A673 (cell line): ENCODE data around the gene SCUBE1. TPM values are rescaled to one million over a fixed set of nuclear protein-coding genes. Genes with fewer than 3 reads are reported as not detected.

Source experiments
- BruUV-seq: library from RNA; stranded (reverse); fragments of 400-500 nt; replicated peaks from 2 replicates; lab custom pipeline; 2021; lab: Mats Ljungman, UMichigan
- CTCF ChIA-PET: fragments of 300-600 bp; sonication (Branson Sonifier 250); formaldehyde crosslinking; loops from one replicate; lab custom pipeline; 2022; ENCODE audit warnings: antibody characterized with exemption; lab: Charles Lee
- POLR2A ChIA-PET: fragments of 300-600 bp; sonication (Branson Sonifier 250); formaldehyde crosslinking; loops from one replicate; lab custom pipeline; 2022; ENCODE audit warnings: antibody characterized with exemption; ENCODE audit not compliant: low non-redundant PET; lab: Charles Lee
- DNase-seq: peaks from one replicate; pipeline ENCODE4 v3.0.0-alpha.2; 2015; ENCODE audit warnings: low spot score
- H3K27ac ChIP-seq: fragments of 200-600 bp; sonication (generic); 2 replicates; pipeline ENCODE4 v1.5.1; 2016; ENCODE audit warnings: mixed run types, low read depth, mild to moderate bottlenecking, mixed read lengths, antibody characterized with exemption, low read length; ENCODE audit not compliant: poor library complexity, severe bottlenecking
- H3K27me3 ChIP-seq: fragments of 200-600 bp; sonication (generic); replicated peaks from 2 replicates; pipeline ENCODE4 v1.6.1; 2017; ENCODE audit warnings: mixed run types, low read depth, mild to moderate bottlenecking, mixed read lengths, antibody characterized with exemption, low read length; ENCODE audit not compliant: insufficient read depth, poor library complexity
- H3K36me3 ChIP-seq: fragments of 200-600 bp; sonication (generic); 2 replicates; pipeline ENCODE4 v1.6.1; 2016; ENCODE audit warnings: mixed run types, mild to moderate bottlenecking, mixed read lengths, antibody characterized with exemption, low read length; ENCODE audit not compliant: insufficient read depth, poor library complexity, severe bottlenecking
- H3K4me1 ChIP-seq: fragments of 200-600 bp; sonication (generic); 2 replicates; pipeline ENCODE4 v1.6.1; 2017; ENCODE audit warnings: mixed run types, mild to moderate bottlenecking, mixed read lengths, antibody characterized with exemption, low read length; ENCODE audit not compliant: insufficient read depth, poor library complexity, severe bottlenecking
- H3K4me3 ChIP-seq: fragments of 200-600 bp; sonication (generic); 2 replicates; pipeline ENCODE4 v1.5.1; 2016; ENCODE audit warnings: low read depth, mixed run types, mild to moderate bottlenecking, mixed read lengths, low read length; ENCODE audit not compliant: poor library complexity, severe bottlenecking
- H3K9me3 ChIP-seq: fragments of 200-600 bp; sonication (generic); 2 replicates; pipeline ENCODE4 v1.6.1; 2016; ENCODE audit warnings: mixed run types, low read depth, mild to moderate bottlenecking, mixed read lengths, antibody characterized with exemption, low read length; ENCODE audit not compliant: poor library complexity, severe bottlenecking
- EZH2 ChIP-seq: fragments of 200-600 bp; sonication (generic); IDR thresholded peaks from 2 replicates; pipeline ENCODE4 v1.6.1; 2017; ENCODE audit warnings: borderline replicate concordance, low read depth, mild to moderate bottlenecking, mixed read lengths, antibody characterized with exemption, low read length; ENCODE audit not compliant: poor library complexity, severe bottlenecking
- intact Hi-C: fragments of 100-400 bp; cut with micrococcal nuclease; formaldehyde crosslinking; loops from one replicate; pipeline ENCODE4 v1.10.0; 2022; ENCODE audit not compliant: unreplicated experiment
- total RNA-seq: library from RNA; stranded (reverse); gene quantifications from 2 replicates; pipeline ENCODE4 v1.2.3, GENCODE V29; 2021
- TF ChIP-seq, protein P1 (sequence below): fragments of 300-800, 200-600 bp; sonication (generic); conservative IDR thresholded peaks from 2 replicates; pipeline ENCODE4 v1.5.1; 2017; ENCODE audit warnings: low read depth, mild to moderate bottlenecking, antibody characterized with exemption, low read length, moderate library complexity, mixed read lengths

Gene SCUBE1
- total RNA-seq, 1 experiment from 2014 or later = 0.24 TPM

DNA sequence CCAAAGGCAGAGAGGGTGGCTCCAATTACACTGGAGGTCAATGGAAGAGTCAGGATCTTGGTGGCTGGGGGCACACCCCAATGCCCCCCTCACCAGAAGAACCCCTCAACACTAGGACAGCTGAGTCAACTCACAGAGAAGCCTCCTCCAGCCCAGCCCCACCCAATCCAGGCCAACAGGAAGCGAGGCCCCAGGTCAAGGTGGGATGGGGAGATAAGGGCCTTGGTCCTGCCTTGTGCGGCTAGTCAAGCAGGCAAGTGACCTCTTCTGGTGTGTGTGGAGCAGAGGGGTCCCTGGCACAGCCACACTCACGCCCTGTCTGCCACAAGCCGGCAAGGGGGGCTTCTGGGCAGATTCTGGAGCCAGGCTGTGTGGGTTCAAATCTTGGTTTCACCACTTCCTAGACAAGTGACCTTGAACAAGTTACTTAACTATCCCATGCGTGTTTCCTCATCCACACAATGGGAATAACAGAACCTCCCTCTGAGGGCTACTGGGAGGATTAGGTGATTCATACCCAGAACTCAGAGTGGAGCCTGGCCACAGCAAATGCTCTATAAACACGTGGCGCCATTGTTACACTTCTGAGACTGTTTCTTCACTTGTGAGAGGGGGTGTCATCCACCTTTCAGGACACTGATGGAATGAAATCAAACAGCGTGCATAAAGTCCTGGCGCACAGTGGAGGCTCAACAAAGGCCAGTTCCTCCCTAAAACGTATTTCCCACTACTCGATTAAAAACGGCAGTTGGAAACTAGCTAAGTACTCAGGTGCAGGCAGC, 159.5 kb downstream of the SCUBE1 start:
- TF ChIP-seq EZH2 = no peak
- TF ChIP-seq, protein P1, sequence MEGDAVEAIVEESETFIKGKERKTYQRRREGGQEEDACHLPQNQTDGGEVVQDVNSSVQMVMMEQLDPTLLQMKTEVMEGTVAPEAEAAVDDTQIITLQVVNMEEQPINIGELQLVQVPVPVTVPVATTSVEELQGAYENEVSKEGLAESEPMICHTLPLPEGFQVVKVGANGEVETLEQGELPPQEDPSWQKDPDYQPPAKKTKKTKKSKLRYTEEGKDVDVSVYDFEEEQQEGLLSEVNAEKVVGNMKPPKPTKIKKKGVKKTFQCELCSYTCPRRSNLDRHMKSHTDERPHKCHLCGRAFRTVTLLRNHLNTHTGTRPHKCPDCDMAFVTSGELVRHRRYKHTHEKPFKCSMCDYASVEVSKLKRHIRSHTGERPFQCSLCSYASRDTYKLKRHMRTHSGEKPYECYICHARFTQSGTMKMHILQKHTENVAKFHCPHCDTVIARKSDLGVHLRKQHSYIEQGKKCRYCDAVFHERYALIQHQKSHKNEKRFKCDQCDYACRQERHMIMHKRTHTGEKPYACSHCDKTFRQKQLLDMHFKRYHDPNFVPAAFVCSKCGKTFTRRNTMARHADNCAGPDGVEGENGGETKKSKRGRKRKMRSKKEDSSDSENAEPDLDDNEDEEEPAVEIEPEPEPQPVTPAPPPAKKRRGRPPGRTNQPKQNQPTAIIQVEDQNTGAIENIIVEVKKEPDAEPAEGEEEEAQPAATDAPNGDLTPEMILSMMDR = no peak
- H3K27ac ChIP-seq = no peak overlapping the region
- no TSS peak for BruUV-seq
- H3K9me3 ChIP-seq = no peaks in the 10 kb centered on the region
- peak; percentile 39 for DNase-seq
- no peak overlapping the region for H3K4me3 ChIP-seq
- peaks cover 44% of the 10 kb centered on the region for H3K36me3 ChIP-seq
- H3K4me1 ChIP-seq = peaks cover 10% of the 10 kb centered on the region
- H3K27me3 ChIP-seq = no peaks in the 10 kb centered on the region
- intact Hi-C loops = no loop called here
- CTCF ChIA-PET = no interaction called here
- POLR2A ChIA-PET = no interaction called here

DNA sequence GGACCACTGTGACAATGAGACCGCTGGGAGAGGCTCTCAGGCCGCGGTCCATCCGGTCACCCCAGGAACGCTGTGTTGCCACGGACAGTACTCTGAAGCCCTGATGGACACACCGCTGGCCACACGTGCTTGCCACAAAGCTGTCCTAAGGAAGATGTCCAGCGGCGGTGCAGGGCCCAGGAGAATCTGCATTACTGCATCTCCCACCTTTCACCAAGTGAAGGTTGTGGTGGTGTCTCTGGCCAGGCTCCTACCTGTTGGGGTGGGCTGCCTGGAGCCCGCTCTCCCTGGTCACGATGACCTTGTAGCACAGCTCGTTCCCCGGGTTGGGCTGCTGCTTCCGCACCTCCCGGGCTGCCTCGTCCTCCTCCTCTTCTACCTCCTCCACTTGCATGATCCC, 160.4 kb downstream of the SCUBE1 start:
- Histone ChIP-seq H3K4me3 (no peak overlapping the region), H3K27ac (no peak overlapping the region), H3K9me3 (no peaks in the 10 kb centered on the region), H3K4me1 (peaks cover 10% of the 10 kb centered on the region), H3K36me3 (peaks cover 46% of the 10 kb centered on the region), H3K27me3 (no peaks in the 10 kb centered on the region)
- DNase-seq = no peak
- intact Hi-C loops = no loop called here
- ChIA-PET CTCF (no interaction called here), POLR2A (no interaction called here)
- BruUV-seq = no TSS peak
- TF ChIP-seq, protein P1 = no peak
- no peak for TF ChIP-seq EZH2

DNA sequence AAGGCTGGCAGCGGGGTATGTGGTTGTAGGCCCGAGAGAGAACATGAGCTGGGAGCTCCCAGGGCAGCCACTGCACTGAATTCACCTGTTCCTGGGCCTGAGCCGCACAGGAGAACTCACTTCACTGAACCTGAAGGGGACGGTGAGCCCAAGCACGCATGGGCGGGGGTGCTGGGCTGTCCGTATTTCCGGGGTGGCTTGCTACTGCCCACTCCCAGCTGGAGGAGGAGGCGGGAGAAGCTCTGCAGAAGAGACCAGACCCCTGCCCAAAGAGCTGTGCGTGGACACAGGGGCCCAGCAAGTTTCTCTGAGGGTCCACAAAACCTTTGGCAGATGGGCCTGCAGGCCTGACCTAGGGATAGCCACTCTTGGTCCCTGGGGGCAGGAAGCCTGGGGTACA, 161.1 kb downstream of the SCUBE1 start:
- POLR2A ChIA-PET = no interaction called here
- H3K9me3 ChIP-seq = no peaks in the 10 kb centered on the region

More for the DNA sequence above, 161.1 kb downstream of the SCUBE1 start:
- no TSS peak for BruUV-seq
- Histone ChIP-seq H3K27ac (no peak overlapping the region), H3K4me3 (no peak overlapping the region), H3K4me1 (peaks cover 10% of the 10 kb centered on the region), H3K36me3 (peaks cover 46% of the 10 kb centered on the region), H3K27me3 (no peaks in the 10 kb centered on the region)
- intact Hi-C loops = no loop called here
- DNase-seq = no peak
- no peak for TF ChIP-seq EZH2
- TF ChIP-seq, protein P1 = no peak
- CTCF ChIA-PET = no interaction called here
